ENCODE measurements around the gene PROS1. TPM values are rescaled to one million over a fixed set of nuclear protein-coding genes. Genes with fewer than 3 reads are reported as not detected.
A peak's percentile ranks its signal among the peaks of the same experiment; 100 is the strongest.

PROS1 gene
- total and polyA plus RNA-seq, 2 donors (not counting 3 experiments of a cell fraction or from before 2014, with no cell fraction given): 2.6 to 5.2 TPM

- Histone ChIP-seq H3K9me1 (replicated peaks; ENCODE audit: control insufficient read depth, extremely low read depth, insufficient read depth, low read length) (no peaks in the 10 kb centered on the region), H3K4me3 (replicated peaks in 1 of 3; ENCODE audit: insufficient read depth in 1 of 3, low read depth in 1 of 3, low read length in 3 of 3) (no peak overlapping the region), H3K9ac (replicated peaks; ENCODE audit: extremely low read depth, insufficient read depth, low read length) (no peak overlapping the region), H3K79me2 (ENCODE audit: control insufficient read depth, insufficient read depth, low read length) (peaks cover 17% of the 10 kb centered on the region), H3K36me3 (ENCODE audit: control insufficient read depth in 2 of 2, extremely low read depth in 1 of 2, insufficient read depth in 2 of 2, low read length in 2 of 2) (no peaks in the 10 kb centered on the region), H4K20me1 (replicated peaks; ENCODE audit: control insufficient read depth, extremely low read depth, insufficient read depth, low read length) (no peaks in the 10 kb centered on the region), H3K27me3 (ENCODE audit: control insufficient read depth in 2 of 2, insufficient read depth in 2 of 2, low read length in 2 of 2) (no peaks in the 10 kb centered on the region), H3K4me2 (ENCODE audit: insufficient read depth, low read length) (no peak overlapping the region), H3K4me1 (ENCODE audit: control insufficient read depth, extremely low read depth, insufficient read depth, low read length) (peaks cover 23% of the 10 kb centered on the region), H3K9me3 (replicated peaks; ENCODE audit: control insufficient read depth, insufficient read depth, low read length) (no peaks in the 10 kb centered on the region), H2AFZ (ENCODE audit: low read depth, low read length) (no peak overlapping the region), H3K27ac (ENCODE audit: insufficient read depth, low read depth, low read length) (no peak overlapping the region)
- dilution Hi-C loops (cut with MboI; ENCODE audit: extremely low pct_ligation_motif_present, low sequenced_read_pairs): no loop called here
- DNase-seq (ENCODE audit: low read depth, low spot score) (no peak), FAIRE-seq (no peak)
- TF ChIP-seq GATA2 (IDR thresholded peaks at IDR 0.05; ENCODE audit: insufficient read depth, insufficient read length, low read depth, low read length) (no peak), FOS (IDR thresholded peaks at IDR 0.05; ENCODE audit: borderline replicate concordance, insufficient read depth, low read length) (no peak), CTCF (IDR thresholded peaks at IDR 0.05; ENCODE audit: extremely low read depth in 1 of 2, insufficient read depth in 1 of 2, low read depth in 1 of 2, low read length in 2 of 2) (no peak)
- no TSS peak for BruUV-seq (replicated peaks)
- CTCF ChIA-PET: no interaction called here
- POLR2A ChIA-PET: no interaction called here
- intact Hi-C loops (cut with micrococcal nuclease): no loop called here
These were observed 9.7 kb upstream of the PROS1 start for GRCh38 chr3:93983408-93983807.

DNA sequence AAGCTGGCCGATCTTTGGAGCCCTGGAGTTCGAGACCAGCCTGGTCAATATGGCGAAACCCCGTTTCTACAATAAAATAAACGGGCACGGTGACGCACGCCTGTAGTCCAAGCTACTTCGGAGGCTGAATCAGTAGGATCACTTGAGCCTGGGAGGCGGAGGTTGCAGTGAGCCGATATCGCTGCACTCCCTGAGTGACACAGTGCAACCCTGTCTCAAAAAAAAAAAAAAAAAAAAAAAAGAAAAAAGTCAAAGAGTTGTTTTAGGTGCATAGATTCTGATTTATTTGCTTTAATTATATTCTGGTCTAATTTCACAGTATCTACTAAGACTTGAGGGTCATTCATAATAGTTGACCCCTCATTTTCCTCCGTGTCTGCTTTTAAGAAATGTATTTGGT is 8.0 kb upstream of the PROS1 start:
- no peaks in the 10 kb centered on the region for H3K9me3 ChIP-seq (replicated peaks; ENCODE audit: control insufficient read depth, insufficient read depth, low read length)
- no peak overlapping the region for H2AFZ ChIP-seq (ENCODE audit: low read depth, low read length)
- BruUV-seq (replicated peaks): no TSS peak
- H3K79me2 ChIP-seq (ENCODE audit: control insufficient read depth, insufficient read depth, low read length): peaks cover 17% of the 10 kb centered on the region
- no peaks in the 10 kb centered on the region for H4K20me1 ChIP-seq (replicated peaks; ENCODE audit: control insufficient read depth, extremely low read depth, insufficient read depth, low read length)
- H3K9ac ChIP-seq (replicated peaks; ENCODE audit: extremely low read depth, insufficient read depth, low read length): no peak overlapping the region
- peak overlapping the region; percentile 98 for H3K4me2 ChIP-seq (ENCODE audit: insufficient read depth, low read length)
- peaks cover 15% of the 10 kb centered on the region for H3K4me1 ChIP-seq (ENCODE audit: control insufficient read depth, extremely low read depth, insufficient read depth, low read length)
- H3K27me3 ChIP-seq (ENCODE audit: control insufficient read depth in 2 of 2, insufficient read depth in 2 of 2, low read length in 2 of 2): peaks cover 0 to 1% of the 10 kb centered on the region in 2 experiments
- TF ChIP-seq MYC (IDR thresholded peaks at IDR 0.05; ENCODE audit: low read depth, low read length) (no peak), EZH2 (IDR thresholded peaks at IDR 0.05; ENCODE audit: borderline replicate concordance, low read depth, low read length, severe bottlenecking) (no peak), CTCF (IDR thresholded peaks at IDR 0.05; ENCODE audit: extremely low read depth in 1 of 2, insufficient read depth in 1 of 2, low read depth in 1 of 2, low read length in 2 of 2) (no peak), JUN (IDR thresholded peaks at IDR 0.05; ENCODE audit: borderline replicate concordance, insufficient read depth, insufficient read length, low read depth) (no peak), FOS (IDR thresholded peaks at IDR 0.05; ENCODE audit: borderline replicate concordance, insufficient read depth, low read length) (no peak), POLR2AphosphoS5 (IDR thresholded peaks at IDR 0.05; ENCODE audit: insufficient read depth, low read depth, low read length) (no peak), POLR2A (IDR thresholded peaks at IDR 0.05; ENCODE audit: low read depth, low read length) (no peak), GATA2 (IDR thresholded peaks at IDR 0.05; ENCODE audit: insufficient read depth, insufficient read length, low read depth, low read length) (no peak)
- TF ChIP-seq, protein P1, sequence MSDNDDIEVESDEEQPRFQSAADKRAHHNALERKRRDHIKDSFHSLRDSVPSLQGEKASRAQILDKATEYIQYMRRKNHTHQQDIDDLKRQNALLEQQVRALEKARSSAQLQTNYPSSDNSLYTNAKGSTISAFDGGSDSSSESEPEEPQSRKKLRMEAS (IDR thresholded peaks at IDR 0.05; ENCODE audit: insufficient read depth, insufficient read length): no peak
- H3K36me3 ChIP-seq (ENCODE audit: control insufficient read depth in 2 of 2, extremely low read depth in 1 of 2, insufficient read depth in 2 of 2, low read length in 2 of 2): no peaks in the 10 kb centered on the region
- no peaks in the 10 kb centered on the region for H3K9me1 ChIP-seq (replicated peaks; ENCODE audit: control insufficient read depth, extremely low read depth, insufficient read depth, low read length)
- dilution Hi-C loops (cut with MboI; ENCODE audit: extremely low pct_ligation_motif_present, low sequenced_read_pairs) (no loop called here), intact Hi-C loops (cut with micrococcal nuclease) (loop anchor here (2.0 kb wide), 1 partner anchor 23 kb away; no protein-coding TSS in a partner anchor)
- no peak for FAIRE-seq
- H3K27ac ChIP-seq (ENCODE audit: insufficient read depth, low read depth, low read length): no peak overlapping the region
- CTCF ChIA-PET: interaction anchor here (1.0 to 1.1 kb wide), 2 partner anchors 9 to 88 kb away, joined by 3 to 4 read pairs; no protein-coding TSS in a partner anchor
- POLR2A ChIA-PET: no interaction called here
- no peak for DNase-seq (ENCODE audit: low read depth, low spot score)
- no peak overlapping the region for H3K4me3 ChIP-seq (replicated peaks in 1 of 3; ENCODE audit: insufficient read depth in 1 of 3, low read depth in 1 of 3, low read length in 3 of 3)
